DMS79 (cell line): Measurements from ENCODE around the gene KCNH4.
"Not testable (repeated sequence)": the region's sequence is repeated elsewhere in the genome, so short reads cannot be mapped to it uniquely, and the experiment has no call there.

Experiments used
- DNase-seq: peaks from one replicate; lab custom pipeline; 2025; lab: John Stamatoyannopoulos, UW

Gene KCNH4

GRCh38 chr17:42180922-42181850, at the start of gene KCNH4:
Gene KCNH4 (minus strand): TSS chr17:42181142. CDS start chr17:42180945, 197 bp downstream.
- DNase-seq = peak; percentile 17

DNA sequence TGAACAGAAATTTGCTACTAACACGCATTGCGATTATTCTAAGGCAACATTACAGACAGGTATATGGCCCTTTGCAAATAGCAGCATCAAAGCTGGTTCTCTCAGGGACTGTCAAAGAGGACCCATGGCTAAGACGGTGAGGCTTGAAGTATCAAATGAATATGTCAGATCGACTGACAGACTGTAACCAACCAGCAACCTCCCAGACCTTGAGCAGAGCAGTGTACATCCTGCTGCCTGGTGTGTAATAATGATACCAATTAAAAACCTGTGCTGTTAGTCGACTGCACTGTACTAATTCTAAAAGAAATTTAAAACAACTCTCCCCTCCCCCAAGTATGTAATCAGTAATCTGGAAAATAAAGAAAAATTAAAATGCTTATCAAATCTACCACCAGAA, 49.3 kb upstream of the KCNH4 start:
- DNase-seq = no peak

DNA sequence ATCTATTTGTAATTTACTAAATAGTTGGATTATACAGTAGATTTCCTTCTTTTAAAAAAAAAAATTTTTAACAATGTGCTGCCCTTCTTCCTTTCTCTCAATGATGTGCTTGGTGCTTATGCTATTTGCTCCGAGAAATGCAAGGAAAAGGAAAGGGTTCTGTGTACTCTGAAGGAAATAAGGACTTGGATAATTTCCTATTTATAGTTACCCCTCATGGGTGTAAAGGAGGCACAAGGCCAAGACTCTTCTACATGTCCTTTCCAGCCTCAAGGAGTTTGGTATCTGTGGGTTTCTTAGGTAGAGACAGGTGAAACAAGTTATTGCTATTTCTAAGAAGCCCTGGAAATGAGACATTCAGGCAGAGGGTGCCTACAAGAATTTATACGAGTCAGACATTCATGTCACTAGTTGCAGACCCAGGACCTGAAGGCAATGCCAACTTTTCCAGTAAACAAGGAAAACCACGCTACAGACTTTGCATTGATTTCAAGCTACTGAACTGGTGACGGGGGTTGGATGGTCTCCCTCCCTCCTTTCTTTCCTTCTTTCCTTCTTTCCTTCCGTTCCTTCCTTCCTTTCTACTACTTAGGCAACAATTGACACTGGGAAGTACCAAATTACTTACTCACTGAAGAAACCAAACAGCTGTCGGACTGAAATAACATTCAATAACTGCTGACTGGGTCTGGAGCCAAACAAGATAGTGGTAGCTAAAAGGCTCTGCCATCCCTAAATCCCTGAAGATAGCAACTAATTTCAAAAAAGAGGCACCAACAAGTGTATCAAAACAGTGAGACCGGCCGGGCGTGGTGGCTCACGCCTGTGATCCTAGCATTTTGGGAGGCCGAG, 47.1 kb upstream of the KCNH4 start:
- no peak for DNase-seq

DNA sequence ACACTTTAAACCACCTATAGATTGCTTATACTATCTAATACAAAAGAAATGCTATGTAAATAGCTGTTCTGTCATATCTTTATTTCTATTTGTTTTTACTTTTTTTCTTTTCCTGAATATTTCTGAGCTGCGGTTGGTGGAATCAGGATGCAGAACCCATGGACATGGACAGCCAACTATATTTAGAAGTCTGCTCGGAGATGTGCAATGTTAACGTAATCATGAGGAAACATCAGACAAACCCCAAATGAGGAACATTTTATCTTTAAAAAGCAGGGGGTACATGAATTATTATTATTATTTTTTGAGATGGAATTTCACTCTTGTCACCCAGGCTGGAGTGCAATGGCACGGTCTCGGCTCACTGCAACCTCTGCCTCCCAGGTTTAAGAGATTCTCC, 44.7 kb upstream of the KCNH4 start:
- DNase-seq = no peak

DNA sequence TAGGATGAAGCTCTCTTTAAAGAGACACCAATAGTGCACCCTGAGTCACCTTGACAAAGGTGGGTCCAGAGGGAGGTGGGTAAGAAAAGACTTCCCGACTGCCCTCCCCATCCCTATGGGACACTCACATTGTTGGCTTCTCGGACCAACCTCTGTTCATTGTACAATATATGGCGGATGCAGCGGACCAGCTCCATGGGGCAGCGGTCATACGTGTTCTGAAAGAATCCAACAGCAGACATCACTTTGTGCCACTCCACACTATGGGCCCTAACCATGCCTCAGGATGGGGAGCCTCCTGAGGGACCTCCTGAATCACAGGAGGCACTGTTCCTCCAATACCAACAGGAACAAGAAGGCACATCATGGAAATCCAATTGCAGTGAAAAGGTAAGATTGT, 43.7 kb upstream of the KCNH4 start:
- no peak for DNase-seq

DNA sequence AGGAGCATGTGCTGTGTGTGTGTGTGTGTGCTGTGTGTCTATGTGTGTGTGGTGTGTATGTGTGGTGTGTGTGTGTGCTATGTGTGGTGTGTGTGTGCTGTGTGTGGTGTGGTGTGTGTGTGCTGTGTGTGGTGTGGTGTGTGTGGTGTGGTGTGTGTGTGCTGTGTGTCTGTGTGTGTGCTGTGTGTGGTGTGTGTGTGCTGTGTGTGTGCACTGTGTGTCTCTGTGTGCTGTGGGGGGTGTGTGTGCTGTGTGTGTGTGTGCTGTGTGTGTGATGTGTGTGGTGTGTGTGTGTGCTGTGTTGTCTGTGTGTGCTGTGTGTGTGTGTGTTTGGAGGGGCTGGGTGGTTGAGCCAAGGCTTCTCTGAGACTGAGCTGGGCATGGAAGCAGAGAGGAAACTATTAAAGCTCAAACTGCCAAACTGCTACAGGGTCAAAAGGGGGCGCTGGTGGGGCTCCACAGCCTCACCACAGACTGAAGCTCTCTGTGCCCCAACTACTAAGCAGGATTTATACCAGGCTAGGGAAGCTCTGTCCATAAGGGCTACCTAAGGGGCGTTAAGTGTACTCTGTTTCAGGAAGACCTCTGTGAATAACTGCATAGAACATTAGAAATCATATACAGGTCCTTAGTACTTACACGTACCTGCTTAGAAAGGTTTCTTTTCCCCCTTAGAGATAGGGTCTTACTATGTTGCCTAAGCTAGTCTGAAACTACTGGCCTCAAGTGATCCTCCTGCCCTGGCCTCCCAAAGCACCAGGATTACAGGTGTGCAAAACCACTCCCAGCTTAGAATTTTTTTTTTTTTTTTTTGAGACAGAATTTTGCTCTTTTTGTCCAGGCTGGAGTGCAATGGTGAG, 41.2 kb upstream of the KCNH4 start:
- no peak for DNase-seq

DNA sequence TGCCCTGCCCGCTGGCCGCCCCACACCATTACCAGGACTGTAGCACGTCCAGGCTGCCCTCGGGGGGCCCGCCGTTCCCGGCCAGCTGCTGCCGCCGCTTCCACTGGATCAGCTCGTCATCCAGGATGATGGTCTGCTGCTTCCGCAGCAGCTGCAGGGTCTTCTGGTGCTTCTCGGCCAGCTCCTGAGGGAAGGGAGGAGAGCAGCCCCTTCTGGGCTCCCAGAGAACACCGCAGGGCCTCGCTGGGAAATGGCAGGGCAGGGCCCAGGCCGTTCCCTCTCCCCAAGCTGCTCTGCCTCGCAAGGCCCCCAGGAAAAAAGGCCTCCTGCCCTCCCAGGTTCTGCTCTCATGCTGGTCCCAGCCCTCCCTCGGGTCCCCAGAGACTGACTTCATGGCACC, 38.3 kb upstream of the KCNH4 start:
- DNase-seq = not testable (repeated sequence)

GRCh38 chr17:42214156-42214555, 33.2 kb upstream of the KCNH4 start:
- DNase-seq = no peak

- no peak for DNase-seq
Observed at GRCh38 chr17:42212382-42212781, 31.4 kb upstream of the KCNH4 start.

- not testable (repeated sequence) for DNase-seq
Observed at GRCh38 chr17:42211921-42212341, 31.0 kb upstream of the KCNH4 start.

DNA sequence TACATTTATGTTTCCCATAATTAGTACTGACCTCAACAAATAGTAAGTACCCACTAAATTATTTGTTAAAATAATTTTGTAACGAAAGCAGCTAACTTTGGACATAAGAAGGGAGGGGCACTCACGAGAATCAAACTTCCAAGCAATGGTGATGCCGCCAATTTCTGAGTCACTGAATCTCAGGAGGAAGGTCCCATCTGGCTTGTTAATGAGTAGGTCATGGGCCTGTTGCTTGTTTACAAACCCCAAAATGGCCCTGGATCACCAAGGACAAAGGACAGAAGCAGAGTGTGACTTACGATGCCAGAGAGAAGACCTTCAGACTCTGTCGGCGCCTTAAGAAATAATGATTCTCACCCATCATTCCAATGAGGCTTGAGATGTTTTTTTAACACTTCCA, 29.1 kb upstream of the KCNH4 start:
- no peak for DNase-seq

GRCh38 chr17:42206153-42206612, 25.2 kb upstream of the KCNH4 start:
- not testable (repeated sequence) for DNase-seq

DNA sequence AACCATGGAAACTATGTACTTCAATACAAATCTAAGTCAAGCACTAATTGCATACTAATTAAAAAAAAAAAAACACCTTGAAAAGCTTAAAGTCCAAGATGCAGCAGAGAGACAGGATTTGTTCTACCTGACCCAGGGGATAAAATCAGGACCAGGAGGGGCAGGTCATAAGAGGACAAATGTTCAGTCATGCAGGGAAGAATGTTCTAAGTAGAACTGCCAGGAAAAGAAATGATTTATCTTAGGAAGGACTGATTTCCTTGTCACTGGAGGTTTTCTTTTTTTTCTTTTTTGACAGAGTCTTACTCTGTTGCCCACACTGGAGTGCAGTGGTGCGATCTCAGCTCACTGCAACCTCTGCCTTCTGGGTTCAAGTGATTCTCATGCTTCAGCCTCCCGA, 22.4 kb upstream of the KCNH4 start:
- no peak for DNase-seq

GRCh38 chr17:42202696-42203095, 21.8 kb upstream of the KCNH4 start:
- DNase-seq = no peak

DNA sequence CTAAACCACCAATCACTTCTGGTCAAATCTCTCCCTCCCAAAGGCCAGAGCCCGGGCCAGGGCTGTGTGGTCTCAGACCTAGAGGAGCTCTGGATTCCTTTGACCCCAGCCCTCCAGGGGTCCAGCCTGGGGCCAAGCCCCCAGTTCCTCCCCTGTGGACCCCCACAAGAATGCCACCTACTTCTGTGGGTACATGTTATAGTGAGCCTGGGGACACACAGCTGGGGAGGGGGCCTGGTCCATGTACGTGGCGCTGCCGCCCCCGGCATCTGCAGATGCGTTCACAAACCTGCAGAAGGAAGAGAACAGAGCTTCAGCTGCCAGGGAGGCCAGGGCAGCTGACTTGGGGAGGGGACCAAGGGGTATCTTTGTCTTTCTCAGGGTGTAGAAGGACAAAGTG, 21.2 kb upstream of the KCNH4 start:
- DNase-seq = no peak

DNA sequence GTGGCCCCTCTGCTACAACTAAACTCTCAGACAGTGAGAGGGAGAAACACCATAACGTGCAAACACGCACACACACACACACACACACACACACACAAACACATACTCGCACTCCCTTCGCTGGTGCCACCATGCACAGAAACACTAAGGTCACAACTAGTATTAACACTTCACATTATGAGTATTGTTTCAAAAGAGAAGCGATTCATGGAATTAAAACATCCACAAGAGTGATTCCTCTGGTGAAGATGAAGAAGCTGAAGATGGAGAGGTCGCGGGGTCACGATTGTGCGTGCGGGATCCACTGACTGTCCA, 20.5 kb upstream of the KCNH4 start:
- no peak for DNase-seq

GRCh38 chr17:42200706-42201457, 19.9 kb upstream of the KCNH4 start:
- DNase-seq = no peak

DNA sequence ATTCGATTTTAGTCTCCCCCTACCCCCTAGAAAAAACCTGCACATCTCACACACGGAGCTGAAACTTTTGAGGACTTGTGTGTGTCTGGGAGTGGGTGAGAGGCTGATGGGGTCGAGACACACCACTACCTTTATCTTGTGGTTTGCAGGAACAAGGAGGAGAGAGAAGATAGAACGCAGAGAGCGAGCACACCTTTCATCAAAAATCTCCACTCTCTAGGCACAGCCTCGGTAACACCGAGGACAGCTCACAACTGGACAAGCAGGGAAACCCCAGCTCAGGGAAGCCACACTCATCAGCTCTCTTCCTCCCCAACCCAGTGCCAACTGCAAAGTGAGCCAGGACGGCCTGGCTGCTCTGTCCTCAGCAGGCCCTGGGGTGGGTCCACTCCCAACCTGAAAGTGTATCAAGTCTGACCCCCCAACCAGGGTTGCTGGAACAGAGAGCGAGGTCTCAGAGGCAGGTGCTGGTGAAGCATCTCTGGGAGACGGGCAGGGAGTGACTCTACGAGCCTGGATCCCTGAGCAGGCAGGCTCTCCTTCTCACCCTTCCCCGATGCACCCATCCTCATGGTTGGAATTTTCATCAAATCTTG, 18.6 kb upstream of the KCNH4 start:
- DNase-seq = no peak

- DNase-seq = no peak
Observed at GRCh38 chr17:42198897-42199296, 18.0 kb upstream of the KCNH4 start.

GRCh38 chr17:42197564-42198156, 16.7 kb upstream of the KCNH4 start:
- DNase-seq = no peak
